ENCODE measurements around the gene TBXAS1.

TBXAS1 gene

GRCh38 chr7:139798892-139799291 is 30.2 kb upstream of the TBXAS1 start:
- H3K27ac ChIP-seq = no peak overlapping the region
- TF ChIP-seq CTCF (IDR thresholded peaks at IDR 0.05) (no peak), ZFX (IDR thresholded peaks at IDR 0.05; ENCODE audit: borderline replicate concordance) (no peak)

GRCh38 chr7:139799586-139799985 is 29.5 kb upstream of the TBXAS1 start:
- no peak for TF ChIP-seq ZFX (IDR thresholded peaks at IDR 0.05; ENCODE audit: borderline replicate concordance)
- TF ChIP-seq CTCF (IDR thresholded peaks at IDR 0.05) = no peak
- H3K27ac ChIP-seq = no peak overlapping the region

- H3K27ac ChIP-seq = no peak overlapping the region
- TF ChIP-seq ZFX (IDR thresholded peaks at IDR 0.05; ENCODE audit: borderline replicate concordance) (no peak), CTCF (IDR thresholded peaks at IDR 0.05) (no peak)
Measured at GRCh38 chr7:139804571-139804970, 24.5 kb upstream of the TBXAS1 start.

- no peak overlapping the region for H3K27ac ChIP-seq
- TF ChIP-seq CTCF (IDR thresholded peaks at IDR 0.05) (no peak), ZFX (IDR thresholded peaks at IDR 0.05; ENCODE audit: borderline replicate concordance) (no peak)
Measured at GRCh38 chr7:139807009-139807408, 22.1 kb upstream of the TBXAS1 start.

GRCh38 chr7:139808427-139808826 is 20.6 kb upstream of the TBXAS1 start:
- H3K27ac ChIP-seq = no peak overlapping the region
- TF ChIP-seq CTCF (IDR thresholded peaks at IDR 0.05) = no peak
- no peak for TF ChIP-seq ZFX (IDR thresholded peaks at IDR 0.05; ENCODE audit: borderline replicate concordance)

- no peak overlapping the region for H3K27ac ChIP-seq
- no peak for TF ChIP-seq ZFX (IDR thresholded peaks at IDR 0.05; ENCODE audit: borderline replicate concordance)
Measured at GRCh38 chr7:139808846-139809442, 20.1 kb upstream of the TBXAS1 start.

GRCh38 chr7:139811066-139811465 is 18.0 kb upstream of the TBXAS1 start:
- TF ChIP-seq ZFX (IDR thresholded peaks at IDR 0.05; ENCODE audit: borderline replicate concordance) = no peak
- TF ChIP-seq CTCF (IDR thresholded peaks at IDR 0.05) = no peak
- H3K27ac ChIP-seq = no peak overlapping the region

- H3K27ac ChIP-seq = no peak overlapping the region
- no peak for TF ChIP-seq ZFX (IDR thresholded peaks at IDR 0.05; ENCODE audit: borderline replicate concordance)
- TF ChIP-seq CTCF (IDR thresholded peaks at IDR 0.05) = no peak
Measured at GRCh38 chr7:139813151-139813550, 15.9 kb upstream of the TBXAS1 start.

All from 22Rv1 (cell line).